ENCODE measurements around the gene SLC9C1.

DNA sequence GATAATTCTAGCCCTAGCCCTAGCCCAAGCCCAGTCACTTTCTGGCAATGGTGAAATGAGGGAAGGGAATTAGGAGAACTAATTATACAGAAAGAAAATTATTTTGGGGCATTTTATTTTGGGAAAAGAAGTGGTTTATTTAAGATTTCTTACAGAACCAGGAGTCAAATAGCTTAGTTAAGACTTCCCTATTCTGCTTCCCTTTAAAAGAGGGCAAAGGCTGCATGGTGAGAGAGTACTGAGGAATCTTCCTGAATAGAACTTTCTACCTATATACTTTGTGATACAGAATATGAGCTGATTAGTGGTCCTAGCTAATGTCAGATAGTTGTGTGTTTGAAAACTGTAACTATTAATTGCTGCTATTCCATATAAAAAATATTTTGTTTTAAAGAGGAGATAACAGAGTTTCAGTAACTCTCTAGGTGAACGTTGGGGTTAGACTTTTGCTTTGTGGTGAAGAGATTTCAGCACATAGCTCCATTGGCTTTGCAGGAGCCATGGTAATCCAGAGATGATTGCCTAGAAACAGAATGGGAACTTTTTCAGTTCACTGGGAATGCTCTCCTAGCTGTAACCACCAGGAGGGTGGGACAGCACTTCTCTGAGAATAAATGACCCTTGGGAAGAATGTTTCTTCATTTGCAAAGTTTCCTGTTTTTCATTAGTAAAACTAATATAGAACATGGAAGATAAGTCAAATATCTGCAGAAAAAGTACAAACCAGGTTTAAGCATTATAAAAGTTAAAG lies 155.6 kb downstream of the SLC9C1 start:
- TF ChIP-seq ZNF12 (CRISPR knock-in tag; IDR thresholded peaks at IDR 0.05): no peak
- TF ChIP-seq, protein P1, sequence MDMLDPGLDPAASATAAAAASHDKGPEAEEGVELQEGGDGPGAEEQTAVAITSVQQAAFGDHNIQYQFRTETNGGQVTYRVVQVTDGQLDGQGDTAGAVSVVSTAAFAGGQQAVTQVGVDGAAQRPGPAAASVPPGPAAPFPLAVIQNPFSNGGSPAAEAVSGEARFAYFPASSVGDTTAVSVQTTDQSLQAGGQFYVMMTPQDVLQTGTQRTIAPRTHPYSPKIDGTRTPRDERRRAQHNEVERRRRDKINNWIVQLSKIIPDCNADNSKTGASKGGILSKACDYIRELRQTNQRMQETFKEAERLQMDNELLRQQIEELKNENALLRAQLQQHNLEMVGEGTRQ (IDR thresholded peaks at IDR 0.05; ENCODE audit: low read depth, low read length): no peak
- TF ChIP-seq, protein P1 (CRISPR knock-in tag; IDR thresholded peaks at IDR 0.05; ENCODE audit: borderline replicate concordance): no peak
- TF ChIP-seq, protein P2, sequence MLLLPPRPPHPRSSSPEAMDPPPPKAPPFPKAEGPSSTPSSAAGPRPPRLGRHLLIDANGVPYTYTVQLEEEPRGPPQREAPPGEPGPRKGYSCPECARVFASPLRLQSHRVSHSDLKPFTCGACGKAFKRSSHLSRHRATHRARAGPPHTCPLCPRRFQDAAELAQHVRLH (CRISPR knock-in tag; IDR thresholded peaks at IDR 0.05; ENCODE audit: borderline replicate concordance, low read depth): no peak
- no peak for TF ChIP-seq ZMAT3 (CRISPR knock-in tag; conservative IDR thresholded peaks at IDR 0.05)
- TF ChIP-seq KLF16 (CRISPR knock-in tag; IDR thresholded peaks at IDR 0.05): no peak
- TF ChIP-seq, protein P3, sequence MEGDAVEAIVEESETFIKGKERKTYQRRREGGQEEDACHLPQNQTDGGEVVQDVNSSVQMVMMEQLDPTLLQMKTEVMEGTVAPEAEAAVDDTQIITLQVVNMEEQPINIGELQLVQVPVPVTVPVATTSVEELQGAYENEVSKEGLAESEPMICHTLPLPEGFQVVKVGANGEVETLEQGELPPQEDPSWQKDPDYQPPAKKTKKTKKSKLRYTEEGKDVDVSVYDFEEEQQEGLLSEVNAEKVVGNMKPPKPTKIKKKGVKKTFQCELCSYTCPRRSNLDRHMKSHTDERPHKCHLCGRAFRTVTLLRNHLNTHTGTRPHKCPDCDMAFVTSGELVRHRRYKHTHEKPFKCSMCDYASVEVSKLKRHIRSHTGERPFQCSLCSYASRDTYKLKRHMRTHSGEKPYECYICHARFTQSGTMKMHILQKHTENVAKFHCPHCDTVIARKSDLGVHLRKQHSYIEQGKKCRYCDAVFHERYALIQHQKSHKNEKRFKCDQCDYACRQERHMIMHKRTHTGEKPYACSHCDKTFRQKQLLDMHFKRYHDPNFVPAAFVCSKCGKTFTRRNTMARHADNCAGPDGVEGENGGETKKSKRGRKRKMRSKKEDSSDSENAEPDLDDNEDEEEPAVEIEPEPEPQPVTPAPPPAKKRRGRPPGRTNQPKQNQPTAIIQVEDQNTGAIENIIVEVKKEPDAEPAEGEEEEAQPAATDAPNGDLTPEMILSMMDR (CRISPR knock-in tag; IDR thresholded peaks at IDR 0.05): no peak
- no peak for TF ChIP-seq NR2F6 (IDR thresholded peaks at IDR 0.05)
- TF ChIP-seq NR2F6 (CRISPR knock-in tag; IDR thresholded peaks at IDR 0.05): no peak
- TF ChIP-seq POLR2AphosphoS5 (IDR thresholded peaks at IDR 0.05; ENCODE audit: low read depth, low read length): no peak
- no peak for TF ChIP-seq SRF (IDR thresholded peaks at IDR 0.05; ENCODE audit: low read depth, low read length)
- no peak for TF ChIP-seq HNRNPH1 (optimal IDR thresholded peaks at IDR 0.05; ENCODE audit: low read depth, low read length)
- TF ChIP-seq POLR2A (IDR thresholded peaks at IDR 0.05; ENCODE audit: insufficient read depth in 1 of 2, low read depth in 2 of 2, low read length in 2 of 2): no peak
